Left lobe of liver (tissue), 2 donors: Measurements from ENCODE around the gene GNRHR. TPM values are rescaled to one million over a fixed set of nuclear protein-coding genes. Genes with fewer than 3 reads are reported as not detected.
A peak's percentile ranks its signal among the peaks of the same experiment; 100 is the strongest.

Source experiments
- ATAC-seq: fragments of 200-7000 bp; cut with Tn5 transposase; one replicate; pipeline ENCODE4 v1.9.1; 2020; ENCODE audit warnings: mild to moderate bottlenecking, moderate library complexity
- DNase-seq: peaks from one replicate; pipeline ENCODE4 v3.0.0-alpha.2; 2020; ENCODE audit warnings: low spot score
- total RNA-seq: library from RNA; stranded (reverse); gene quantifications from one replicate; pipeline ENCODE4 v1.2.1, GENCODE V29; 2021
- donor health status: DM: no; HTN: no; CAD: no; lungs with moderate emphysema.
- donor health status: DM: no; HTN: yes; CAD: no.

The GNRHR gene
- total RNA-seq, 1 donor from 2014 or later = not detected

- peak; percentile 98 for ATAC-seq
Observed at GRCh38 chr4:67700738-67701516, 53.3 kb downstream of the GNRHR start, which contains the start of gene UBA6. Gene UBA6 (minus strand): TSS chr4:67701155. CDS start chr4:67701119, 36 bp downstream.

GRCh38 chr4:67700116-67700737 lies 54.0 kb downstream of the GNRHR start:
- DNase-seq (no peak), ATAC-seq (peak; percentile 20)

More at GRCh38 chr4:67700738-67701516, 53.3 kb downstream of the GNRHR start, which contains the start of gene UBA6:
- DNase-seq = peak; percentile 98

GRCh38 chr4:67699603-67700002 lies 54.6 kb downstream of the GNRHR start:
- no peak for DNase-seq
- ATAC-seq = no peak

GRCh38 chr4:67697860-67698687 lies 56.1 kb downstream of the GNRHR start:
- ATAC-seq = no peak
- no peak for DNase-seq

- ATAC-seq (no peak), DNase-seq (no peak)
Observed at GRCh38 chr4:67696061-67696460, 58.1 kb downstream of the GNRHR start.

- ATAC-seq (no peak), DNase-seq (no peak)
Observed at GRCh38 chr4:67694662-67695061, 59.5 kb downstream of the GNRHR start.

- DNase-seq (no peak), ATAC-seq (no peak)
Observed at GRCh38 chr4:67691328-67691727, 62.9 kb downstream of the GNRHR start.

Other genes starting within 250 kb of the GNRHR start
- gene CENPC, start 208.9 kb downstream of the GNRHR start, total RNA-seq = 7.3 TPM
- not detected for gene STAP1, start 195.7 kb downstream of the GNRHR start, total RNA-seq
- 19.6 TPM for gene UBA6, start 53.2 kb downstream of the GNRHR start, total RNA-seq
- gene TMPRSS11D, start 129.6 kb upstream of the GNRHR start, total RNA-seq = not detected
- not detected for gene TMPRSS11A, start 209.1 kb upstream of the GNRHR start, total RNA-seq